BJ (cell line): ENCODE results near the gene RASEF. TPM values are rescaled to one million over a fixed set of nuclear protein-coding genes. Genes with fewer than 3 reads are reported as not detected.

Source experiments
- CTCF ChIA-PET: fragments of 350-600 bp; formaldehyde crosslinking; extraction: SDS; loops from one replicate; lab custom pipeline; 2021; ENCODE audit warnings: antibody characterized with exemption, inconsistent platforms; lab: Yijun Ruan, JAX
- POLR2A ChIA-PET: fragments of 300-600 bp; sonication (Branson Sonifier 250); formaldehyde crosslinking; extraction: SDS; loops from one replicate; lab custom pipeline; 2021; ENCODE audit warnings: antibody characterized with exemption; lab: Charles Lee
- DNase-seq: peaks from one replicate; pipeline ENCODE4 v3.0.0-alpha.2; 2011; ENCODE audit warnings: low read depth
- H3K27me3 ChIP-seq: 2 replicates; pipeline ENCODE4 v1.6.0; 2011; ENCODE audit warnings: low read length; ENCODE audit not compliant: control insufficient read depth, insufficient read depth
- H3K36me3 ChIP-seq: 2 replicates; pipeline ENCODE4 v1.5.1; 2011; ENCODE audit warnings: low read length; ENCODE audit not compliant: control insufficient read depth, insufficient read depth
- H3K4me3 ChIP-seq: 2 replicates; pipeline ENCODE4 v1.5.1; 2011; ENCODE audit warnings: low read depth, mild to moderate bottlenecking, control low read depth, low read length
- CTCF ChIP-seq: IDR thresholded peaks from 2 replicates; pipeline ENCODE4 v1.5.1; 2011; ENCODE audit warnings: low read depth, mild to moderate bottlenecking, control low read depth, inconsistent platforms, low read length, moderate library complexity; ENCODE audit not compliant: insufficient read depth
- polyA plus RNA-seq: library from polyadenylated mRNA; depleted of rRNA; stranded (reverse); fragments of >200 nt; gene quantifications from 2 replicates; pipeline ENCODE4 v1.2.3, GENCODE V29; 2011

Gene RASEF
- polyA plus RNA-seq, 1 experiment = not detected

- H3K36me3 ChIP-seq = no peaks in the 10 kb centered on the region
- POLR2A ChIA-PET = no interaction called here
- no peak overlapping the region for H3K4me3 ChIP-seq
- TF ChIP-seq CTCF = no peak
- CTCF ChIA-PET = no interaction called here
- DNase-seq = no peak
- no peaks in the 10 kb centered on the region for H3K27me3 ChIP-seq
Observed at GRCh38 chr9:82930116-82930515, 132.8 kb downstream of the RASEF start.
